ENCODE results near the gene CERS6.
"Not testable (repeated sequence)": the region's sequence is repeated elsewhere in the genome, so short reads cannot be mapped to it uniquely, and the experiment has no call there.

The CERS6 gene

GRCh38 chr2:168744844-168745243 is 288.8 kb downstream of the CERS6 start:
- DNase-seq = no peak

DNA sequence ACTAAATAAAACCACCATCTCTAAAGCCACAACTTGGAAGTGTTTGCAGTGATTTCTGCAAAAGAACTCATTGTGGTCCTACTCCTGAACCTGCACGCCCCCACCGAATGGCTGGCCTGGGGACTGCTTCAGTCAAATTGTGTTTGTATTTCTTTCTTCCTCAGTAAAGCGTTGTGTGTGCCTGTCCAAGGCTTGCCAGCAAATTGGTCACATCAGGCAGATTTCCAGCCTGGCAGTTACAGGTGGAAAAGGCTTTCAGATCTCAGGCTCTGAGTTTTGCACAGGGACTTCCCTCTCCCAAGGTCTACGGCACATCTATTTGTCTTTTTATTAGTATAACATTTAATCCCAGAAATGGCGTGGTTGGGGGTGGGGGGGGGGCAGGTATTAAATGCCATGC is 292.4 kb downstream of the CERS6 start:
- DNase-seq = no peak

DNA sequence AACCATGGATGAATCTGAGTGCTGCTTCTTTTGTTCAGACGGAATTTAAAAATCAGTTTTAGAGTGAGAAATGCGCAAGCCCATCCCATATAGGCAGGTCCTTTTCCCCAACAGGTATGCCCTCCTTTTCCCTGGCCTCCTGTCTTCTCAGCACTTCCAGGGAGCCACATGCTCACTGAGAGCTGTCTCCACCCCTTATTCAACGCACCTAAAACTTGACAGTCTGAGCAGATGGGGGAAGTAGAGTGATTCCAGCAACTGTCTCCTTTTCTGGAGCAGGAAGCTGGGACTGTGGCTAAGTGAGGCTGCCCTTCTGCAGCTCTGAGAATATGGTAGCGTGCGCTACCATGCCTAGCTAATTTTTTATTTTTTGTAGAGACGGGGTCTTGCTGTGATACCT is 293.2 kb downstream of the CERS6 start:
- no peak for DNase-seq

DNA sequence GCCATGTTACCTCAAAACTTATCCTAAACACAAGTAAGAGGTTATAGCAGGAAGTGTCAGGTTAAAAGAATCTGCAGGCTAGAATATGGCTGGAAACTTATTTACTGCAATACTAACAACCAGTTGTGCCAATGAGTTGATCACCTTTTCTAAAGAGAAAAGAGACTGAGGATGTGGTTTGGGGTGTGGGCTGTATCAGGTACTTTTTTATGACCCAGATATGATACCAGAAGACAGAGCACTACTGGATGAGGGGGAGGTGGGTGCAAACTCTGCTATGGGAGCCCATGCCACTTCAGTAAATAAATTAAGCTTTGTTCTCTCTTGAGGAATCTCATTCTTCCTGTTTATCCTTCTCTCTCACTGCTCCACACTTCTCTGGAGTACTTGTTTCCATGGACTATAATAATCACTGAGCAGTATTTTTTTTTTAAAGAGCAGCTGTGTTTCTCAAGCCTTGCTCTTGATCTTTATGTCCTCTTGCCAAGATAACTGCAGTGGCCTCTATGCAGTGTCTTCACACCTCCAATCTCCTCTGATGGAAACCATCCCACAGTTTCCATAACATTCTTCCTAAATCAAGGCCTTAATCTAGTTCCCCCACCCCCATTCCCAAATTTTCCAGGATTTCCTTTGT is 295.1 kb downstream of the CERS6 start:
- peak; percentile 9 for DNase-seq

DNA sequence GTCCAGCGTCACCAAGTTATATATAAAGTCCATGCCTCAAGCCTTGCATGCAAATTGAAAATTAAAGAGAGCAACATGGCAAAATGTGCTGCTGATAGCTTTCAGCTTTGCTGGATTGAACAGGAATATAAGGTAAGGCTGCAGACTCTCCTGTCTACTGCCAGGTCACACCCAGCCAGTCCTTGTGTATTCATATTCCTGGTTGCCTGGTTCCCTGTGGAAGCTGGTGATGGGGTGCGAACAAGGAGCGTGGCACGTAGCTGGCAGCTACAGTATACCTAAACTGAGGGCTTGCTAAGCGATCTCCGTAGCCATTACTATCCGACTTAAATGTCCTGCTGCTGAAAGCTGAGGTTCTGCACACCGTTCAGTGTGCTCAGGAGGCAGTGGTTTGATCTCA is 296.3 kb downstream of the CERS6 start:
- DNase-seq = no peak

GRCh38 chr2:168753765-168754329 is 297.8 kb downstream of the CERS6 start:
- no peak for DNase-seq

DNA sequence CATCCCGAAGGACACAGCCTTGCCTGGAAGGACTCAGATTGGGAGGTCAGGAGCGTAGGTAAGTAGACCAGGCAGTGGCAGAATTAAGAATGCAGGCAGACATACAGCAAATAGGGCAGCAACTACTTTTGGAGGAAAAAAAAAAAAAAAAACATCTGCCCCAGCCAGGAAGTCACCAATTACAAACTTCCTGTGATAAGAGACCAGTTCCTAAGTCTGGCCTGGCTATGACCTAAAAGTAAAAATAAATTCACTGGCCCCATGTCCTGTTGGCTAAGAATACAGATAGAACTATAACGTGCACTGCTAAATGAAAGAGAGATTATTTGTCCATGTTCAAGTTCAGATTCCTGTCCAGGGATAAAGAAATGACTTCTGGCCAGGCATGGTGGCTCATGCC is 301.2 kb downstream of the CERS6 start:
- DNase-seq = no peak

- peak; percentile 7 for DNase-seq
These were observed 303.1 kb downstream of the CERS6 start for GRCh38 chr2:168758970-168759820.

- no peak for DNase-seq
These were observed 309.3 kb downstream of the CERS6 start for GRCh38 chr2:168765401-168765800.

GRCh38 chr2:168766600-168766999 is 310.5 kb downstream of the CERS6 start:
- no peak for DNase-seq

DNA sequence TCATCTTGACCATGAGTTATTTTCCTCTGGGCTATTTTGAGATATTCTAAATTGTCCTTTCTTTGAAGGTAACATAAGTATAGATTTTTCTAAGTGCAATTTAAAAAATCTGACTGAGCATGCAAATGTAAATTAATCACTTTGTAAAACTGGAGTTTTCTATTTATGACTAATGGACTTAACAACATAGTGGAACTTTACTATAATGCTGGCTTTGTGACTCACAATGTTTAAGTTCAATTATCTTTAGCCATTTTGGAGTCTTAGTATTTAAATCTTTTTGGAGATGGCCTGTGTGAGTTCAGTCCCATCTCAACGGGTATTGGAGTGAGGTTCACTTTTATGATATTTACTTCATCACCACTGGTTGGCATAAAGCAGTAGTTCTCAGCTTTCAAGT is 311.2 kb downstream of the CERS6 start:
- DNase-seq = no peak

DNA sequence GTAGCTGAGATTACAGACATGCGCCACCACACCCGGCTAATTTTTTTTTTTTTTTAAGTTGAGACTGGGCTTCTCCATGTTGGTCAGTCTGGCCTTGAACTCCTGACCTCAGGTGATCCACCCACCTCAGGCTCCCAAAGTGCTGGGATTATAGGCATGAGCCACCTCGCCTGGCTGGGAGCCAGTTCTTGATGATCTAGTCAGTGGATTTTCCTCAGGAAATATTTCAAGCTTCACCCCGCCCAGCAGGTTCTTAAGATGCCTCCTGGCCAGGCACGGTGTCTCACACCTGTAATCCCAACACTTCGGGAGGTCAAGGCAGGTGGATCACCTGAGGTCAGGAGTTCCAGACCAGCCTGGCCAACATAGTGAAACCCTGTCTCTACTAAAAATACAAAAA is 312.3 kb downstream of the CERS6 start:
- not testable (repeated sequence) for DNase-seq

GRCh38 chr2:168770796-168771195 is 314.7 kb downstream of the CERS6 start:
- no peak for DNase-seq

GRCh38 chr2:168772704-168773103 is 316.6 kb downstream of the CERS6 start:
- DNase-seq = no peak

DNA sequence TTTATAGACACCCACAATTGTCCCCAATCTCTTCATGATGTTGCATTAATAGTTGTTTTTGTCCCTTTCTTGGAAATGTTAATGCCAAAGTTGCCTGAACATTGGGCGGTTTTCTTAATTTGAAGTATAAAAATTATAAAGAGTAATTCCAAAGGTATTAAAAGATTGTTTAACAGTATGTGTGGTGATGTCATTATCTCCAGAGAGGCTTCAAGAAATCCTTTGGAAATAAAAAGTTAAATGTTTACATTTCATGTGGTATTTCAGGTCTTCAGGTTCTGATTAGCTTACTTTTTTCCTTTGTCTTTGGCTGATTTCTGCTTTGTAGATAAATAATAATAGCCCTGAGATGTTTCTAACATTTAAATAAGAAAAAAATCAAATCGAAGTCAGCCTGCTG is 317.1 kb downstream of the CERS6 start:
- no peak for DNase-seq

GRCh38 chr2:168773719-168774521 is 317.8 kb downstream of the CERS6 start:
- no peak for DNase-seq

DNA sequence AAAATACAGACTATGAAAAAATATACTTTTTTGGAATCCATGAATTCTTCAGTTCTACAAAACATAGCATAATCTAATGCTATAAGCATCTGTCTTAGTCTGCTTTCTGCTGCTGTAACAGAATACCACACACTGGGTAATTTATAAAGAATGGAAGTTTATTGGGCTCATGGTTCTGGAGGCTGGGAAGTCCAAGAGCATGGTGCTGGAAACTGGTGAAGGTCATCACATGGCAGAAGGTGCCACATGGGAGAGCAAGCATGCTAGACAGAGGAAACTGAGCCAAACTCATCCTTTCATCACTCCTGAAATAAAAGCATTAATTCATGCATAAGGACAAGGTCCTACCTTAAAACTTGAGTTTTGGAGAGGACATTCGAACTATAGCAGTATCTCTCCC is 319.8 kb downstream of the CERS6 start:
- no peak for DNase-seq

GRCh38 chr2:168780669-168781071 is 324.6 kb downstream of the CERS6 start:
- no peak for DNase-seq

GRCh38 chr2:168781191-168781817 is 325.2 kb downstream of the CERS6 start:
- DNase-seq = no peak

DNA sequence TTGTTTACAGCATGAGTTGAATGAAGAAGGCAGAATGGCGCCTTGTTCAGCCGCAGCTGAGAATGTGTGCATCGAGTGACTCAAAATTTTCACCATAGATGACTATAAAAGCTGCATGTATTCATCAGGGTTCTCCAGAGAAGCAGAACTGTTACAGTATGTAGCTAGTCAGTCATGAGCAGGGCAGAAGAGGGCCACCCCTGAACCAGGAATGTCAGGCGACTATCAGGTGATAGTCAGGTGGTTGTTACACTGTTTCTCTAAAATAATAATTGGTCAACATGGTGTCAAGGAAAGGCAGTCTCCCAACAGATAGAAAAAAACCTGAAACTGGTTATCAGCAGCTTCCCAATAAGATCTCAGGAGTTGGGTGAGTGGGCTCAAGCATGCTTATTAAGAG is 326.2 kb downstream of the CERS6 start:
- DNase-seq = no peak

DNA sequence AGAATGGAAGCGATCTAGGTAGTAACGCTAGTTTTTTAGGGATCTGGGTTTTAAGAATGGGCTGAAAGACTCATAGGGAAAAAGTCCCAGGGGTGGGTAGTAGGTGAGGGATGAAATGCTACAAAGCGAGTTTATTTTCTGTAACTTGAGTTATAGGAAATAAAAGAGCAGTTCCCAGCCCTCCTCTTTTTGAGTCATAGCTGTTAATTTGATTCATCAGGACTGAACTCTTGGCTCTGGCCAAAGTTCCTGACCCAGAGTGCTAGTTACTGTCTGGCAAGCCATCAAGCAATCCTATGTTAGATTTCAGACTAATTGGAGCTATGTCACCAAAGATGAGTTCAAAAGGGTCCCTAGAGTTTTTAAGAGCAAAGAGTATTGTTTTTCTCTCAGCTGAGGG is 328.9 kb downstream of the CERS6 start:
- DNase-seq = no peak

- DNase-seq = no peak
These were observed 331.2 kb downstream of the CERS6 start for GRCh38 chr2:168787098-168787781.
